Neural cell (in vitro differentiated cells): Measurements from ENCODE around the gene SPX. TPM values are rescaled to one million over a fixed set of nuclear protein-coding genes. Genes with fewer than 3 reads are reported as not detected.

Experiments used
- H2AFZ ChIP-seq: fragments of 200-600, 300-800 bp; sonication (generic), shearing (Covaris generic); 2 replicates; pipeline ENCODE4 v1.6.0; 2014; ENCODE audit warnings: low read depth, mild to moderate bottlenecking, antibody characterized with exemption, low read length, moderate library complexity
- H3F3A ChIP-seq: fragments of 200-600 bp; shearing (Covaris generic); 2 replicates; pipeline ENCODE4 v1.6.1; 2016; ENCODE audit warnings: mild to moderate bottlenecking, moderate library complexity, mixed read lengths, antibody characterized with exemption, low read length; ENCODE audit not compliant: insufficient read depth, poor library complexity, severe bottlenecking
- H3K27ac ChIP-seq: fragments of 200-600, 300-800 bp; sonication (generic), shearing (Covaris generic); 2 replicates; pipeline ENCODE4 v1.5.1; 2014; ENCODE audit warnings: mild to moderate bottlenecking, low read length, moderate library complexity
- H3K27me3 ChIP-seq: fragments of 300-800, 200-600 bp; sonication (generic), shearing (Covaris generic); 2 replicates; pipeline ENCODE4 v1.6.0; 2014; ENCODE audit warnings: mild to moderate bottlenecking, low read depth, low read length, moderate library complexity; ENCODE audit not compliant: insufficient read depth
- H3K36me3 ChIP-seq: fragments of 300-800, 200-600 bp; sonication (generic), shearing (Covaris generic); 2 replicates; pipeline ENCODE4 v1.5.1; 2014; ENCODE audit warnings: mild to moderate bottlenecking, antibody characterized with exemption, low read length, moderate library complexity; ENCODE audit not compliant: insufficient read depth
- H3K4me2 ChIP-seq: fragments of 300-800, 200-600 bp; sonication (generic), shearing (Covaris generic); 2 replicates; pipeline ENCODE4 v1.6.0; 2014; ENCODE audit warnings: mild to moderate bottlenecking, low read length
- H3K4me3 ChIP-seq: fragments of 300-800, 200-600 bp; sonication (generic), shearing (Covaris generic); 2 replicates; pipeline ENCODE4 v1.5.1; 2014; ENCODE audit warnings: mild to moderate bottlenecking, low read length, moderate library complexity
- H3K79me2 ChIP-seq: fragments of 200-600 bp; shearing (Covaris generic); replicated peaks from 2 replicates; pipeline ENCODE4 v1.6.0; 2014; ENCODE audit warnings: mild to moderate bottlenecking, low read length, moderate library complexity; ENCODE audit not compliant: insufficient read depth
- H3K9ac ChIP-seq: fragments of 300-800, 200-600 bp; sonication (generic), shearing (Covaris generic); 2 replicates; pipeline ENCODE4 v1.6.1; 2016; ENCODE audit warnings: mild to moderate bottlenecking, low read length, mixed read lengths
- H3K9me2 ChIP-seq: fragments of 200-600 bp; shearing (Covaris generic); 2 replicates; pipeline ENCODE4 v1.6.1; 2016; ENCODE audit warnings: mild to moderate bottlenecking, low read length, mixed read lengths; ENCODE audit not compliant: insufficient read depth
- H3K9me3 ChIP-seq: fragments of 200-600, 300-800 bp; sonication (generic), shearing (Covaris generic); 2 replicates; pipeline ENCODE4 v1.6.1; 2016; ENCODE audit warnings: mild to moderate bottlenecking, mixed run types, low read length, moderate library complexity, mixed read lengths
- H4K20me1 ChIP-seq: fragments of 200-600 bp; shearing (Covaris generic); 2 replicates; pipeline ENCODE4 v1.6.1; 2016; ENCODE audit warnings: mild to moderate bottlenecking, mixed run types; ENCODE audit not compliant: insufficient read depth
- EP300 ChIP-seq: fragments of 450-650 bp; conservative IDR thresholded peaks from 2 replicates; pipeline ENCODE4 v1.6.1; 2014; ENCODE audit warnings: antibody characterized with exemption, mild to moderate bottlenecking, moderate library complexity; ENCODE audit not compliant: poor library complexity, severe bottlenecking
- EZH2 ChIP-seq: fragments of 200-600, 300-800 bp; shearing (Covaris generic), sonication (generic); IDR thresholded peaks from 2 replicates; pipeline ENCODE4 v1.6.1; 2014; ENCODE audit warnings: antibody characterized with exemption, low read length, borderline replicate concordance, mild to moderate bottlenecking; ENCODE audit not compliant: insufficient read depth, poor library complexity, severe bottlenecking
- MXI1 ChIP-seq: fragments of 450-650 bp; conservative IDR thresholded peaks from 2 replicates; pipeline ENCODE4 v1.6.1; 2014; ENCODE audit warnings: antibody characterized with exemption, mild to moderate bottlenecking; ENCODE audit not compliant: poor library complexity, severe bottlenecking
- POLR2AphosphoS5 ChIP-seq: IDR thresholded peaks from 2 replicates; pipeline ENCODE4 v1.6.1; 2012
- RAD21 ChIP-seq: fragments of 450-650 bp; conservative IDR thresholded peaks from 2 replicates; pipeline ENCODE4 v1.6.1; 2014; ENCODE audit warnings: antibody characterized with exemption, mild to moderate bottlenecking, moderate library complexity
- SMC3 ChIP-seq: fragments of 450-650 bp; conservative IDR thresholded peaks from 2 replicates; pipeline ENCODE4 v1.6.1; 2014; ENCODE audit warnings: antibody characterized with exemption, mild to moderate bottlenecking, moderate library complexity; ENCODE audit not compliant: poor library complexity
- TAF1 ChIP-seq: IDR thresholded peaks from 2 replicates; pipeline ENCODE4 v1.6.1; 2012; ENCODE audit warnings: low read depth
- polyA plus RNA-seq: library from polyadenylated mRNA; depleted of rRNA; stranded (reverse); fragments of >200 nt; gene quantifications from 2 replicates; pipeline ENCODE4 v1.2.3, GENCODE V29; 2014
- TF ChIP-seq, protein P1 (sequence below): IDR thresholded peaks from 2 replicates; pipeline ENCODE4 v1.6.1; 2012; ENCODE audit warnings: borderline replicate concordance
- TF ChIP-seq, protein P2 (sequence below): fragments of 450-650 bp; IDR thresholded peaks from 2 replicates; pipeline ENCODE4 v1.5.1; 2014; ENCODE audit warnings: antibody characterized with exemption, mild to moderate bottlenecking, moderate library complexity; ENCODE audit not compliant: poor library complexity, severe bottlenecking

The SPX gene
- polyA plus RNA-seq, 1 donor from 2014 or later: not detected

DNA sequence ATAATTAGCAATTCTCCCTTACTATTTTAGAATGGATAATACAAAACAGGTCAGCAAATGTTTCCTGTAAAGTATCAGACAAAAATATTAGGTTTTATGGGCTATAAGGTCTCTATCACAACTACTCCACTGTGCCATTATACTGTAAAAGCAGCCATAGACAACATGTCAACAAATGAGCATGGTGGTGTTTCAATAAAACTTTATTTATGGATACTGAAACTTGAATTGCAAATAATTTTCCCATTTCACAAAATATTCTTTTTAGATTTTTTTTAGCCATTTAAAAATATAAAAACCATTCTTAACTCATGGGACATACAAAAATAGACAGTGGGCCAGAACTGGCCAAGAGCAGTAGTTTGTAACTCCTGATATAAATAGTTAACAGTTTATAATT lies 40.1 kb upstream of the SPX start:
- H3K27ac ChIP-seq: no peak overlapping the region

DNA sequence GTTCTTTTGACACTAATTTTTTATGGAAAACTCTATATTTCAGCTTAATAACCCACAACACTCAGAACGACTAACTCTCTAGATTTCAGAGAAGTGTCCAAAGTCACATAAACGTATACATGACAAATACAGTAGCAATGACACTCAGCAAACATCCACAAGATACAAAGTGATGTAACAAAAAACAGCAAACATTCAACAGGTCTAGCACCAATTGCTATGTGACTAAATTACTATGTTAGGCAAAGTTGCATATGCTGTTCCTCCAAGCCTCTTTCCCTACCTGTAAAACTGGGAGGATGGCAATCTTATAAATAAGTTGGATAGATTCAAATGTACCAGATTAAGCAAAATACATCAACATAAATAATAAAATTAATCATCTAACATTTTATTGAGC lies 26.3 kb upstream of the SPX start:
- Histone ChIP-seq H3K27ac (no peak overlapping the region), H3K4me3 (peak overlapping the region; percentile 81), H3K4me2 (peak overlapping the region; percentile 84), H3K9me2 (no peaks in the 10 kb centered on the region), H3K27me3 (no peaks in the 10 kb centered on the region), H3K9ac (no peak overlapping the region), H3F3A (no peaks in the 10 kb centered on the region), H2AFZ (no peak overlapping the region), H3K79me2 (peaks cover 47% of the 10 kb centered on the region), H3K9me3 (no peaks in the 10 kb centered on the region), H4K20me1 (no peaks in the 10 kb centered on the region), H3K36me3 (no peaks in the 10 kb centered on the region)
- TF ChIP-seq MXI1 (no peak), TAF1 (no peak), SMC3 (no peak), EP300 (no peak), EZH2 (no peak), RAD21 (no peak), POLR2AphosphoS5 (no peak)
- TF ChIP-seq, protein P1, sequence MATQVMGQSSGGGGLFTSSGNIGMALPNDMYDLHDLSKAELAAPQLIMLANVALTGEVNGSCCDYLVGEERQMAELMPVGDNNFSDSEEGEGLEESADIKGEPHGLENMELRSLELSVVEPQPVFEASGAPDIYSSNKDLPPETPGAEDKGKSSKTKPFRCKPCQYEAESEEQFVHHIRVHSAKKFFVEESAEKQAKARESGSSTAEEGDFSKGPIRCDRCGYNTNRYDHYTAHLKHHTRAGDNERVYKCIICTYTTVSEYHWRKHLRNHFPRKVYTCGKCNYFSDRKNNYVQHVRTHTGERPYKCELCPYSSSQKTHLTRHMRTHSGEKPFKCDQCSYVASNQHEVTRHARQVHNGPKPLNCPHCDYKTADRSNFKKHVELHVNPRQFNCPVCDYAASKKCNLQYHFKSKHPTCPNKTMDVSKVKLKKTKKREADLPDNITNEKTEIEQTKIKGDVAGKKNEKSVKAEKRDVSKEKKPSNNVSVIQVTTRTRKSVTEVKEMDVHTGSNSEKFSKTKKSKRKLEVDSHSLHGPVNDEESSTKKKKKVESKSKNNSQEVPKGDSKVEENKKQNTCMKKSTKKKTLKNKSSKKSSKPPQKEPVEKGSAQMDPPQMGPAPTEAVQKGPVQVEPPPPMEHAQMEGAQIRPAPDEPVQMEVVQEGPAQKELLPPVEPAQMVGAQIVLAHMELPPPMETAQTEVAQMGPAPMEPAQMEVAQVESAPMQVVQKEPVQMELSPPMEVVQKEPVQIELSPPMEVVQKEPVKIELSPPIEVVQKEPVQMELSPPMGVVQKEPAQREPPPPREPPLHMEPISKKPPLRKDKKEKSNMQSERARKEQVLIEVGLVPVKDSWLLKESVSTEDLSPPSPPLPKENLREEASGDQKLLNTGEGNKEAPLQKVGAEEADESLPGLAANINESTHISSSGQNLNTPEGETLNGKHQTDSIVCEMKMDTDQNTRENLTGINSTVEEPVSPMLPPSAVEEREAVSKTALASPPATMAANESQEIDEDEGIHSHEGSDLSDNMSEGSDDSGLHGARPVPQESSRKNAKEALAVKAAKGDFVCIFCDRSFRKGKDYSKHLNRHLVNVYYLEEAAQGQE: no peak
- TF ChIP-seq, protein P2, sequence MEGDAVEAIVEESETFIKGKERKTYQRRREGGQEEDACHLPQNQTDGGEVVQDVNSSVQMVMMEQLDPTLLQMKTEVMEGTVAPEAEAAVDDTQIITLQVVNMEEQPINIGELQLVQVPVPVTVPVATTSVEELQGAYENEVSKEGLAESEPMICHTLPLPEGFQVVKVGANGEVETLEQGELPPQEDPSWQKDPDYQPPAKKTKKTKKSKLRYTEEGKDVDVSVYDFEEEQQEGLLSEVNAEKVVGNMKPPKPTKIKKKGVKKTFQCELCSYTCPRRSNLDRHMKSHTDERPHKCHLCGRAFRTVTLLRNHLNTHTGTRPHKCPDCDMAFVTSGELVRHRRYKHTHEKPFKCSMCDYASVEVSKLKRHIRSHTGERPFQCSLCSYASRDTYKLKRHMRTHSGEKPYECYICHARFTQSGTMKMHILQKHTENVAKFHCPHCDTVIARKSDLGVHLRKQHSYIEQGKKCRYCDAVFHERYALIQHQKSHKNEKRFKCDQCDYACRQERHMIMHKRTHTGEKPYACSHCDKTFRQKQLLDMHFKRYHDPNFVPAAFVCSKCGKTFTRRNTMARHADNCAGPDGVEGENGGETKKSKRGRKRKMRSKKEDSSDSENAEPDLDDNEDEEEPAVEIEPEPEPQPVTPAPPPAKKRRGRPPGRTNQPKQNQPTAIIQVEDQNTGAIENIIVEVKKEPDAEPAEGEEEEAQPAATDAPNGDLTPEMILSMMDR: no peak

More for the DNA sequence above, 40.1 kb upstream of the SPX start:
- TF ChIP-seq EP300: no peak
- TF ChIP-seq RAD21: no peak
- TF ChIP-seq, protein P1: no peak
- H4K20me1 ChIP-seq: no peaks in the 10 kb centered on the region
- H3K79me2 ChIP-seq: no peaks in the 10 kb centered on the region
- H3K36me3 ChIP-seq: peaks cover 10% of the 10 kb centered on the region
- H3K4me2 ChIP-seq: no peak overlapping the region
- no peaks in the 10 kb centered on the region for H3K27me3 ChIP-seq
- H3K9me3 ChIP-seq: no peaks in the 10 kb centered on the region
- no peak overlapping the region for H3K9ac ChIP-seq
- H3K4me3 ChIP-seq: no peak overlapping the region
- H3F3A ChIP-seq: no peaks in the 10 kb centered on the region
- H2AFZ ChIP-seq: no peak overlapping the region
- H3K9me2 ChIP-seq: no peaks in the 10 kb centered on the region
